SK-N-SH (cell line): ENCODE measurements around the gene SNX20. TPM values are rescaled to one million over a fixed set of nuclear protein-coding genes. Genes with fewer than 3 reads are reported as not detected.
A peak's percentile ranks its signal among the peaks of the same experiment; 100 is the strongest.

ENCODE experiments used
- CTCF ChIA-PET: fragments of 300-600, 350-600 bp; formaldehyde crosslinking; extraction: SDS; loops from one replicate; lab custom pipeline; 2021; lab: Yijun Ruan, JAX
- POLR2A ChIA-PET: fragments of 350-600 bp; sonication (Branson Sonifier 250); formaldehyde crosslinking; extraction: SDS; loops from one replicate; lab custom pipeline; 2020; ENCODE audit warnings: antibody characterized with exemption, inconsistent platforms; lab: Yijun Ruan, JAX
- DNase-seq: peaks from one replicate; pipeline ENCODE4 v3.0.0; 2012
- H2AFZ ChIP-seq: fragments of 200-600 bp; sonication (generic); 2 replicates; pipeline ENCODE4 v1.8.1; 2016; ENCODE audit warnings: antibody characterized with exemption, mild to moderate bottlenecking, low read depth
- H3F3A ChIP-seq: fragments of 200-600 bp; sonication (generic); replicated peaks from 2 replicates; pipeline ENCODE3; 2016; ENCODE audit warnings: antibody characterized with exemption, mild to moderate bottlenecking; ENCODE audit not compliant: insufficient read depth
- H3K27ac ChIP-seq, 2 experiments: fragments of 200-500 bp in 1 of 2; fragments of 200-600 bp in 1 of 2; sonication (Bioruptor generic) in 1 of 2; sonication (generic), shearing (Covaris generic) in 1 of 2; 2 replicates each; pipeline versions ENCODE4 v1.5.1 to v1.6.1; 2014 to 2016; ENCODE audit warnings: low read depth in 2 of 2, inconsistent platforms in 1 of 2, low read length in 1 of 2, mild to moderate bottlenecking in 1 of 2, mixed read lengths in 1 of 2
- H3K27me3 ChIP-seq: fragments of 200-600 bp; sonication (generic), shearing (Covaris generic); 2 replicates; pipeline ENCODE4 v1.6.1; 2016; ENCODE audit warnings: mixed run types; ENCODE audit not compliant: insufficient read depth
- H3K36me3 ChIP-seq, 2 experiments: fragments of 200-500 bp in 1 of 2; fragments of 200-600 bp in 1 of 2; sonication (Bioruptor generic) in 1 of 2; sonication (generic) in 1 of 2; replicated peaks in 1 of 2; 2 replicates each; pipeline versions ENCODE3 to v1.5.1; 2014 to 2016; ENCODE audit warnings: low read length in 1 of 2, mild to moderate bottlenecking in 1 of 2; ENCODE audit not compliant: insufficient read depth in 2 of 2, control insufficient read depth in 1 of 2
- H3K4me1 ChIP-seq, 2 experiments: fragments of 200-500 bp in 1 of 2; fragments of 200-600 bp in 1 of 2; sonication (Bioruptor generic) in 1 of 2; sonication (generic), shearing (Covaris generic) in 1 of 2; 2 replicates each; pipeline versions ENCODE4 v1.5.1 to v1.6.1; 2014 to 2016; ENCODE audit warnings: low read depth in 1 of 2, low read length in 1 of 2, mixed run types in 1 of 2; ENCODE audit not compliant: insufficient read depth in 2 of 2, control insufficient read depth in 1 of 2
- H3K4me2 ChIP-seq: fragments of 200-600 bp; sonication (generic), shearing (Covaris generic); 2 replicates; pipeline ENCODE4 v1.6.1; 2017; ENCODE audit warnings: mixed run types
- H3K4me3 ChIP-seq, 2 experiments: fragments of 200-500 bp in 1 of 2; fragments of 200-600 bp in 1 of 2; sonication (Bioruptor generic) in 1 of 2; sonication (generic), shearing (Covaris generic) in 1 of 2; 2 replicates each; pipeline versions ENCODE4 v1.5.1 to v1.8.1; 2014 to 2016; ENCODE audit warnings: low read depth in 2 of 2, inconsistent platforms in 1 of 2, low read length in 1 of 2, mild to moderate bottlenecking in 1 of 2, mixed read lengths in 1 of 2, moderate library complexity in 1 of 2
- H3K79me2 ChIP-seq: fragments of 200-600 bp; sonication (generic); 2 replicates; pipeline ENCODE4 v1.8.1; 2017; ENCODE audit warnings: mild to moderate bottlenecking; ENCODE audit not compliant: insufficient read depth
- H3K9ac ChIP-seq: fragments of 200-600 bp; sonication (generic); 2 replicates; pipeline ENCODE4 v1.6.1; 2017; ENCODE audit warnings: mixed run types
- H3K9me2 ChIP-seq: fragments of 200-600 bp; sonication (generic); 2 replicates; pipeline ENCODE4 v1.6.1; 2017; ENCODE audit warnings: mixed run types
- H3K9me3 ChIP-seq: fragments of 200-600 bp; sonication (generic); 2 replicates; pipeline ENCODE4 v1.6.1; 2017; ENCODE audit warnings: mixed run types, mild to moderate bottlenecking, moderate library complexity
- H4K20me1 ChIP-seq: fragments of 200-600 bp; sonication (generic); 2 replicates; pipeline ENCODE4 v1.6.1; 2017; ENCODE audit warnings: mild to moderate bottlenecking, mixed run types; ENCODE audit not compliant: insufficient read depth
- ELF1 ChIP-seq: IDR thresholded peaks from 2 replicates; pipeline ENCODE4 v1.4.0; 2012
- EP300 ChIP-seq, 2 experiments: IDR thresholded peaks; 2 replicates each; pipeline versions ENCODE4 v1.4.0 to v1.6.1; 2012; ENCODE audit warnings: borderline replicate concordance in 1 of 2, low read depth in 1 of 2, low read length in 1 of 2
- JUND ChIP-seq: IDR thresholded peaks from 2 replicates; pipeline ENCODE4 v1.4.0; 2012
- MEF2A ChIP-seq: IDR thresholded peaks from 2 replicates; pipeline ENCODE4 v1.4.0; 2012; ENCODE audit warnings: low read depth, borderline replicate concordance
- MXI1 ChIP-seq: IDR thresholded peaks from 2 replicates; pipeline ENCODE4 v1.6.1; 2012; ENCODE audit warnings: mild to moderate bottlenecking, low read depth, low read length, improper control_type of control experiment
- NFIC ChIP-seq: IDR thresholded peaks from 2 replicates; pipeline ENCODE4 v1.4.0; 2012; ENCODE audit warnings: borderline replicate concordance
- RAD21 ChIP-seq: IDR thresholded peaks from 2 replicates; pipeline ENCODE4 v1.6.1; 2012; ENCODE audit warnings: mild to moderate bottlenecking, low read length
- RFX5 ChIP-seq: IDR thresholded peaks from 2 replicates; pipeline ENCODE4 v1.6.1; 2012; ENCODE audit warnings: mild to moderate bottlenecking, improper control_type of control experiment, low read length
- RXRA ChIP-seq: IDR thresholded peaks from 2 replicates; pipeline ENCODE4 v1.4.0; 2012; ENCODE audit warnings: low read depth, mild to moderate bottlenecking, borderline replicate concordance
- SMC3 ChIP-seq: IDR thresholded peaks from 2 replicates; pipeline ENCODE4 v1.6.1; 2012; ENCODE audit warnings: low read depth, low read length, improper control_type of control experiment
- TCF12 ChIP-seq: IDR thresholded peaks from 2 replicates; pipeline ENCODE4 v1.4.0; 2012
- YY1 ChIP-seq: IDR thresholded peaks from 2 replicates; pipeline ENCODE4 v1.4.0; 2012; ENCODE audit warnings: low read depth, mild to moderate bottlenecking
- WGBS: methylation state at CpG from one replicate; pipeline ENCODE4 v1.1.6; 2017; ENCODE audit warnings: low lambda C conversion rate; 5-methylcytosine and 5-hydroxymethylcytosine counted together
- polyA plus RNA-seq, 3 experiments: library from polyadenylated mRNA; depleted of rRNA; stranded (reverse); fragments of >200 nt; gene quantifications; 2 replicates each; pipeline ENCODE4 v1.2.3, GENCODE V29; 2012
- TF ChIP-seq, protein P1 (sequence below): fragments of 200-600 bp; sonication (generic); IDR thresholded peaks from 2 replicates; pipeline ENCODE4 v1.6.1; 2017; ENCODE audit warnings: antibody characterized with exemption, mild to moderate bottlenecking, moderate library complexity
- TF ChIP-seq, protein P2 (sequence below): IDR thresholded peaks from 2 replicates; pipeline ENCODE4 v1.4.0; 2012; ENCODE audit warnings: low read depth, borderline replicate concordance
- TF ChIP-seq, protein P3 (sequence below): fragments of 150-350 bp; IDR thresholded peaks from 2 replicates; pipeline ENCODE4 v1.6.1; 2016; ENCODE audit warnings: mild to moderate bottlenecking, low read depth, low read length
- TF ChIP-seq, protein P4 (sequence below): IDR thresholded peaks from 2 replicates; pipeline ENCODE4 v1.4.0; 2012; ENCODE audit warnings: low read depth
- TF ChIP-seq, protein P5 (sequence below): IDR thresholded peaks from 2 replicates; pipeline ENCODE4 v1.6.1; 2012; ENCODE audit warnings: mild to moderate bottlenecking, low read depth, low read length, moderate library complexity

Gene SNX20
- polyA plus RNA-seq, 1 of the 3 experiments (the other 2 are of a cell fraction) = not detected

DNA sequence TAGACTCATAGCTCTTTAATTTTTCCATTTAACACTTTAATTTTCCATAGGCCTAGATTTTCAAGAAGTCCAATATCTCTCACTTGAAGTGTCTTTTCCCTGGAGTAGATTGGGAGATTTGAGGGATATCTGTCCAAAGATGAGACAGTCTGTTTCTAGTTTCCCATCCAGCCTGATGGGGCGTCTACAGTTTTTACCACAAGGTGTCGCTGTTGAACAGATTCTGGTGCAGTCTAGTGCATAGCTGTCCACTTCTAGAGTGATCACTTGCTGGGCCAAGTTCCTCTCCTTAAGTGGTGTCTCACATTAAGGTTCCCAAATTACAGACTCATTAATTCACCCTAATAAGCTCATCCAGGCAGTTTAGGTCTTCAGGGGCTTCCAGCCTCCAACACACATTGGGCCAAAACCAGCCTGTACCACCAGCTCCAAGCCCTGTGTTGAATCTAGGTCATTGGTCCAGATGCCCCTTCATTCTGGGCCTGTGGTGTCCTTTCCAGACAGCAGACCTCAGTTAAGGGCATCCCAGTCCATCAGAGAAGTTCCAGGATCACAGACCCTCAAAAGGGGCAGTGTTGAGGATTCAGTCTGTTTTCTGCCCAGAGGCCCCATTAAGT, 9.4 kb downstream of the SNX20 start:
- no peak overlapping the region; a peak in 1 of 4 replicates for H3K4me3 ChIP-seq
- TF ChIP-seq RXRA (no peak), NFIC (no peak), ELF1 (no peak), TCF12 (no peak), SMC3 (peak; percentile 37; the same call in 1 of the 2 replicates), MXI1 (no peak), EP300 (IDR thresholded peaks at IDR 0.05; ENCODE audit: borderline replicate concordance in 1 of 2, low read depth in 1 of 2, low read length in 1 of 2) (no peak), JUND (no peak), RAD21 (peak; percentile 39)
- TF ChIP-seq, protein P1, sequence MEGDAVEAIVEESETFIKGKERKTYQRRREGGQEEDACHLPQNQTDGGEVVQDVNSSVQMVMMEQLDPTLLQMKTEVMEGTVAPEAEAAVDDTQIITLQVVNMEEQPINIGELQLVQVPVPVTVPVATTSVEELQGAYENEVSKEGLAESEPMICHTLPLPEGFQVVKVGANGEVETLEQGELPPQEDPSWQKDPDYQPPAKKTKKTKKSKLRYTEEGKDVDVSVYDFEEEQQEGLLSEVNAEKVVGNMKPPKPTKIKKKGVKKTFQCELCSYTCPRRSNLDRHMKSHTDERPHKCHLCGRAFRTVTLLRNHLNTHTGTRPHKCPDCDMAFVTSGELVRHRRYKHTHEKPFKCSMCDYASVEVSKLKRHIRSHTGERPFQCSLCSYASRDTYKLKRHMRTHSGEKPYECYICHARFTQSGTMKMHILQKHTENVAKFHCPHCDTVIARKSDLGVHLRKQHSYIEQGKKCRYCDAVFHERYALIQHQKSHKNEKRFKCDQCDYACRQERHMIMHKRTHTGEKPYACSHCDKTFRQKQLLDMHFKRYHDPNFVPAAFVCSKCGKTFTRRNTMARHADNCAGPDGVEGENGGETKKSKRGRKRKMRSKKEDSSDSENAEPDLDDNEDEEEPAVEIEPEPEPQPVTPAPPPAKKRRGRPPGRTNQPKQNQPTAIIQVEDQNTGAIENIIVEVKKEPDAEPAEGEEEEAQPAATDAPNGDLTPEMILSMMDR = peak; percentile 60
- TF ChIP-seq, protein P2, sequence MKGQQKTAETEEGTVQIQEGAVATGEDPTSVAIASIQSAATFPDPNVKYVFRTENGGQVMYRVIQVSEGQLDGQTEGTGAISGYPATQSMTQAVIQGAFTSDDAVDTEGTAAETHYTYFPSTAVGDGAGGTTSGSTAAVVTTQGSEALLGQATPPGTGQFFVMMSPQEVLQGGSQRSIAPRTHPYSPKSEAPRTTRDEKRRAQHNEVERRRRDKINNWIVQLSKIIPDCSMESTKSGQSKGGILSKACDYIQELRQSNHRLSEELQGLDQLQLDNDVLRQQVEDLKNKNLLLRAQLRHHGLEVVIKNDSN = no peak
- TF ChIP-seq, protein P3, sequence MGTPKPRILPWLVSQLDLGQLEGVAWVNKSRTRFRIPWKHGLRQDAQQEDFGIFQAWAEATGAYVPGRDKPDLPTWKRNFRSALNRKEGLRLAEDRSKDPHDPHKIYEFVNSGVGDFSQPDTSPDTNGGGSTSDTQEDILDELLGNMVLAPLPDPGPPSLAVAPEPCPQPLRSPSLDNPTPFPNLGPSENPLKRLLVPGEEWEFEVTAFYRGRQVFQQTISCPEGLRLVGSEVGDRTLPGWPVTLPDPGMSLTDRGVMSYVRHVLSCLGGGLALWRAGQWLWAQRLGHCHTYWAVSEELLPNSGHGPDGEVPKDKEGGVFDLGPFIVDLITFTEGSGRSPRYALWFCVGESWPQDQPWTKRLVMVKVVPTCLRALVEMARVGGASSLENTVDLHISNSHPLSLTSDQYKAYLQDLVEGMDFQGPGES = no peak
- H2AFZ ChIP-seq = no peak overlapping the region
- no peak overlapping the region for H3K27ac ChIP-seq
- no peak overlapping the region for H3K4me2 ChIP-seq
- H3F3A ChIP-seq = no peaks in the 10 kb centered on the region
- no peaks in the 10 kb centered on the region for H3K36me3 ChIP-seq
- DNase-seq = peak; percentile 62
- peaks cover 0 to 1% of the 10 kb centered on the region in 2 experiments; a peak in 1 of 4 replicates for H3K4me1 ChIP-seq
- H3K9me2 ChIP-seq = no peaks in the 10 kb centered on the region
- H3K9ac ChIP-seq = no peak overlapping the region
- H3K79me2 ChIP-seq = no peaks in the 10 kb centered on the region
- ChIA-PET CTCF (interaction anchor here (0.8 to 16.3 kb wide), 8 partner anchors 9 to 319 kb away, joined by 3 to 326 read pairs (median 3); partner anchors contain the start of genes BRD7 and SNX20), POLR2A (no interaction called here)
- H3K9me3 ChIP-seq = no peaks in the 10 kb centered on the region
- WGBS = 51% methylated on average over 2 of the region's 2 CpGs
- H3K27me3 ChIP-seq = no peaks in the 10 kb centered on the region
- no peaks in the 10 kb centered on the region for H4K20me1 ChIP-seq

DNA sequence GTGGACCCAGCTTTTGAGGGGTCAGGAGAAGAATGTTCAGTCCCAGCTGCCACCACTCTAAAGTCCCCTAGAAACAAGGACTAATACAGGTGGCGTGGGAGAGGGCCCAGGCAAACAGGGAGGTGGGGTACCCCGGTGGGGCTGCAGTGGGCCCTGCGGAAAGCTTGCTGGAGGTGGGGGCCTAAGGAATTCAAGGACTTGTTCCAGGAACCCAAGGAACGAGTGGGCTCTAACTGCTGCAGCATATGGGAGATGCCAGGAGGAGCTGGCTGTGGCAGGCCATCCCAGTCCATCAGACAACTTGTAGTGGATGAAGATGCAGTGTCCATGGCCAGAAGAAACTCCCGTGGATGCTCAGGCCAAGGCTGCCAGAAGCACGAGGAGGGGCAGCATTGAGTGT, 10.6 kb downstream of the SNX20 start:
- no peaks in the 10 kb centered on the region for H3K79me2 ChIP-seq
- CTCF ChIA-PET = interaction anchor here (0.7 to 16.3 kb wide), 5 partner anchors 8 to 300 kb away, joined by 3 to 326 read pairs (median 4); partner anchors contain the start of gene BRD7
- H3F3A ChIP-seq = no peaks in the 10 kb centered on the region
- H3K9me2 ChIP-seq = no peaks in the 10 kb centered on the region
- POLR2A ChIA-PET = no interaction called here
- no peaks in the 10 kb centered on the region for H3K4me1 ChIP-seq
- no peak overlapping the region for H3K4me3 ChIP-seq
- H3K9ac ChIP-seq = no peak overlapping the region
- no peaks in the 10 kb centered on the region for H3K36me3 ChIP-seq
- H2AFZ ChIP-seq = no peak overlapping the region
- no peaks in the 10 kb centered on the region for H3K9me3 ChIP-seq
- no peaks in the 10 kb centered on the region for H3K27me3 ChIP-seq
- no peak overlapping the region for H3K4me2 ChIP-seq
- 17% methylated on average over 5 of the region's 6 CpGs for WGBS
- no peak for DNase-seq
- H3K27ac ChIP-seq = no peak overlapping the region
- no peaks in the 10 kb centered on the region for H4K20me1 ChIP-seq
- no peak for TF ChIP-seq NFIC
- no peak for TF ChIP-seq MEF2A
- TF ChIP-seq, protein P2 = no peak
- TF ChIP-seq RFX5 = no peak
- TF ChIP-seq, protein P4, sequence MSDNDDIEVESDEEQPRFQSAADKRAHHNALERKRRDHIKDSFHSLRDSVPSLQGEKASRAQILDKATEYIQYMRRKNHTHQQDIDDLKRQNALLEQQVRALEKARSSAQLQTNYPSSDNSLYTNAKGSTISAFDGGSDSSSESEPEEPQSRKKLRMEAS = no peak
- TF ChIP-seq YY1 = no peak
- TF ChIP-seq, protein P5, sequence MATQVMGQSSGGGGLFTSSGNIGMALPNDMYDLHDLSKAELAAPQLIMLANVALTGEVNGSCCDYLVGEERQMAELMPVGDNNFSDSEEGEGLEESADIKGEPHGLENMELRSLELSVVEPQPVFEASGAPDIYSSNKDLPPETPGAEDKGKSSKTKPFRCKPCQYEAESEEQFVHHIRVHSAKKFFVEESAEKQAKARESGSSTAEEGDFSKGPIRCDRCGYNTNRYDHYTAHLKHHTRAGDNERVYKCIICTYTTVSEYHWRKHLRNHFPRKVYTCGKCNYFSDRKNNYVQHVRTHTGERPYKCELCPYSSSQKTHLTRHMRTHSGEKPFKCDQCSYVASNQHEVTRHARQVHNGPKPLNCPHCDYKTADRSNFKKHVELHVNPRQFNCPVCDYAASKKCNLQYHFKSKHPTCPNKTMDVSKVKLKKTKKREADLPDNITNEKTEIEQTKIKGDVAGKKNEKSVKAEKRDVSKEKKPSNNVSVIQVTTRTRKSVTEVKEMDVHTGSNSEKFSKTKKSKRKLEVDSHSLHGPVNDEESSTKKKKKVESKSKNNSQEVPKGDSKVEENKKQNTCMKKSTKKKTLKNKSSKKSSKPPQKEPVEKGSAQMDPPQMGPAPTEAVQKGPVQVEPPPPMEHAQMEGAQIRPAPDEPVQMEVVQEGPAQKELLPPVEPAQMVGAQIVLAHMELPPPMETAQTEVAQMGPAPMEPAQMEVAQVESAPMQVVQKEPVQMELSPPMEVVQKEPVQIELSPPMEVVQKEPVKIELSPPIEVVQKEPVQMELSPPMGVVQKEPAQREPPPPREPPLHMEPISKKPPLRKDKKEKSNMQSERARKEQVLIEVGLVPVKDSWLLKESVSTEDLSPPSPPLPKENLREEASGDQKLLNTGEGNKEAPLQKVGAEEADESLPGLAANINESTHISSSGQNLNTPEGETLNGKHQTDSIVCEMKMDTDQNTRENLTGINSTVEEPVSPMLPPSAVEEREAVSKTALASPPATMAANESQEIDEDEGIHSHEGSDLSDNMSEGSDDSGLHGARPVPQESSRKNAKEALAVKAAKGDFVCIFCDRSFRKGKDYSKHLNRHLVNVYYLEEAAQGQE = no peak
- no peak for TF ChIP-seq ELF1
- TF ChIP-seq, protein P3 = no peak
